Endothelial cell of hepatic sinusoid (primary cell): Measurements from ENCODE around the gene TMEM144.
"Not testable (repeated sequence)": the region's sequence is repeated elsewhere in the genome, so short reads cannot be mapped to it uniquely, and the experiment has no call there.

Experiments used
- in situ Hi-C: cut with HindIII; loops from 2 replicates; pipeline ENCODE4 v1.10.0; 2017; ENCODE audit warnings: low sequenced_read_pairs

Gene TMEM144

DNA sequence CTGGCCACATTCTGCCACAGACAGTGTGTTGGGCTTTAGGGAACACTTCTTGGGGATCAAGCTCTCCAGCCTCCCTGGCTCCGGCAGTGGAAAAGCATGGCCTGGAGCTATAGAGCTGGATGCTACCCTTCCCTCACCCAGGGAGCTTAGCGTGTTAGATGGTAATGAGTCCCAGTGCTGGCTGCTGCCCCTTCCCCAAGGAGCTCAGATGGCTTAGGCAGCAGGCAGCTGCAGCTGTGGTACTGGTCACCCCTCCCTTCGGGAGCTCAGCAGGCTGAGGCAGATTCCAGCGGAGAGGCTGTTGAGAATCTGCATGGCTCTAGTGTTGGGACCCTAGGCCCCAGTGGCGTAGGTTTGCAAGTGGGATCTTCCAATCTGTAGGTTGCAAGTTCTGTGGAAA lies 19.5 kb downstream of the TMEM144 start:
- in situ Hi-C loops, result no loop called here

DNA sequence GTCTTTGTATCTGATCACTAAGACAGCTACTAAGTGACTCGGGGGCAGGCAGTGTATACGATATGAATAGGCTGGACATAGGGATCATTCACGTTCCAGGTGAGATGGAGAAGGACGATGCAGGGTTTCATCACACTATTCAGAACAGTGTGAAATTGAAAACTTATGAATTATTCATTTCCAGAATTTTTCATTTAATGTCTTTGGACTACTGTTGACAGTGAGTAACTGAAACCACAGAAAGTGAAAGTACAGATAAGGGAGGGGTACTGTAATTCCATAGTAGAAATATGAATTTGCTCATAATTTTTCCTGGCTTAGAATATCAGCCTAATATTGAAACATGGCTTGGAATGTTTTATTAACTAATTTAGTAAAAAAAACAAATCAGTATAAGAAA lies 24.4 kb downstream of the TMEM144 start:
- in situ Hi-C loops, result no loop called here

DNA sequence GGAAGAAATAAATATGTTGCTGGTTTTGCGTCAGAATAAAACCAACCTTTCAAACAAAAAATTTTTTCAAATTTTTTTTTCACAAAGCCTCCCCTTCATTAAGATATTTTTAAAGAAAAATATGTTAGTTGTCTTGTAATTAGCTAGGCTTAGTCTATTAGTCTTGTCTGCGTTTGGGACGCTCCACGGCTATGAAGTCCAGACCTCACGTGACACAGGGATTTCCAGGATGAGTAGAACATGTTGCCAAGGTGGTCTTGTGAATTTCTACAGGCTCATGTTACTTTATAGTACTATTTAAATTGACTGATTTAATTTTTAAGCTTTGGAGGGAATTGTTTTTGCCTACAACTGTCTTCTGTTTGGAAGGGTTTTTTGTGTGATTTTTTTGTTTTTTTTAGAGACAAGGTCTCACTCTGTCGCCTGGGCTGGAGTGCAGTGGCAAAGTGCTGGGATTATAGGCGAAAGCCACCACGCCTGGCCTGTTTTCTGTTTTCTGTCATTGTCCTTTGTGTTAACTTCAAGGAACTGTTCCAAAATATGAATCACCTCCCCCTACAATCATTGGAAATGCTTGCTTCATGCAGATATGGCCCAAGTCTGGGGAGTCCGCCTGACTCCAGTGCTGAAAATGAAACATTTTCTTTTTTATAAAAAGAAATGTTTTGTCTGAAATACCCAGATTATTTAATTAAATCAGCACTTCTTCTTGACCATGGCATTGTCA lies 26.2 kb downstream of the TMEM144 start:
- in situ Hi-C loops, result no loop called here

DNA sequence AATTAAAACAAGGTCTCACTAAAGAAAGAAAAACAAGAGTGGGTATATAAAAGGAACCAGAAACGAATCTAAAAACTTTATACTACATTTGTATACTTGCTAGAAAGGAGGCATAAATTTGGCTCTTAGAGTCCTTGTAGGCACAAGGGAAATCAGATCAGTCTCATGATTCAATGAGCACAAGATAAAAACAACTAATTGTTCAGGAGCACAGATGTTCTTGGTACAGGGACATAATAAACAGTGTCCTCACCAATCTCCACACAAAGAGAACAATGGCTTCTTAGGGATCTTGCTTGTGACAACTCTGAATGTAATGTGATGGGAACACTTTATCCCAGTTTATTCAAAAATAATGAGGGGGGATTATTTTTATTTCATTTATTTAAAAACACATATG lies 28.3 kb downstream of the TMEM144 start:
- in situ Hi-C loops, result no loop called here

DNA sequence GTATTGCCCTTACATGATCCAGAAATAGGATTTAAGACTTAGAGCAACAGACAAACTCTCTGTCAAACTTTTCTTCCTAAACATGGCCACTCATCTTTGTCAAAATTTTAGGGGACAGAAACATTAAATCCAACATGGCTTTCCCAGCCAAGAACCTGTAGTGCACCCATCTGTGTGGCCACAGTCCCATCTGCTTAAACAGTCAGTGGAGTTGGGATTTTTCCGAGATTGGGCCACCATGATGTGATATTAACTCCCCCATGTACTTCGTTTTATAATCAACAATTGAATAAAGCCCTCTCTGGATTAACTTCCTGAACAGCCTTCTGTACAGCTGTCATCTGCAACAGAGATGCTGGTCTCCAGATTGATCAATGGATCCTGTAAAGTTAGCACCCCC lies 28.9 kb downstream of the TMEM144 start:
- in situ Hi-C loops, result no loop called here

DNA sequence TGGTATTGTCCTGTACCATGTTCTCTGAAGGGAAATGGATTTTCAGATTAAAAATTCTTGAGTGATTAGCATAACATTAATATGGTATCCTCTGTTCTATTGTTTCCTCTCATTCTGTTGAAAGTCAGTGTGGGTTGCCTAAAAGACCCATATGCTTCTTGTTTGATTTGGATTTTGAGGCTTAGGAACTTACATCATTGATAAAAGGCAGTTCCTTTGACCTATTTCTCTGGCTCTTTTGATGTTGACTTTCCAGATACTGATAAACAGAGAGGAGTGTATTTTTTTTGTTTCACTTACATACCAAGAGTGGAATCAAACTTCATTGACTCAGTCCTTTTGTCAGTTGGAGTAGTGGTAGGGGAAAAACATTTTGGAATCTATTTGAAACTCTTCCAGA lies 32.8 kb downstream of the TMEM144 start:
- in situ Hi-C loops, result no loop called here

DNA sequence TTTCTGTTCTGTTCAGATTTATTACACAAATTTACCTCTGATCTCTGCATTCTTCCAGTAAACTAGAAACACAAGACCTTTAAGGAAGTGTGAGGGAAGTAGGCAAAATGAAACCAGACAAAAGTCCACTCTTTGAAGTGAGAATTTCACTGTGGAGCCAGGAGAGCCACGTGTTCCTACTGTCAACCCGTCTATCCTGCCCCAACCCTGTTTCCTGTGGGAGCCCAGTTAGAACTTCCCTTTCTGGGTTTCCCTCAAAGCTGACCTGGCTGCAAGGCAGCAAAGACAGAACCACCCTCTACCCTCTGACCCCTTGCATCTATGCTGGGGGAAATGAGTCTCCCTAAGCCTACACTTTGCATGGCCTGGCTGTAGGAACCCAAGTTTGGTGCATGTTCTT lies 40.0 kb downstream of the TMEM144 start:
- in situ Hi-C loops, result loop anchor here (10.0 kb wide), 1 partner anchor 374 kb away; no protein-coding TSS in a partner anchor

DNA sequence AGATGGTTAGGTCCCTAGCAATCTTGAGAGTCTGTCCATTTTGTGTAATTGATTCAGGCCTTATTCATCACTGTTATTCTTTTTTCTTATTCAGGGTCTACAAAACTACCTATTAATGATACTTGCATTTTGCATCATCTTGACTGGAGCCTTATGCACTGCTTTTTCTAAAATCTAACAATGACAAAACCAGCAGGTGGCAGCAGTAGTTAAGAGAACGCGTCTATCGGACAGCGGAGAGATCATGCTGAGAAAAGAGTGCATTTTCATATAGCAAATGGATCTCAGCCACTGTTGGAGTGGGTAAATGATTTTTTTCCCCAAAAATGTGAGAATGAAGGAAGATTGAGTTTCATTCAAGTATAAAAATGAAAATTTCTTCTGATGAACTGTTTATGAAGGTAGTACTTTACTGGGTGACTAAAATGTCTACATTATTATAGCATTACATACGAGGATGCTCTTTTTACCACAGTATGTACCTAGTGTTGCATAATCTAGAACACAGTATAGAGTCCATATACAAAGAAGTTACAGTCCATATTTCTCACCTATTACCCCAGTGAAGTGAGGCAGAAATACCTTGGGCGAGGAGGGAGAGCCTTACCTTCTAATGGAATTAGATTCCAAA lies 43.2 kb downstream of the TMEM144 start:
- in situ Hi-C loops, result loop anchor here (10.0 kb wide), 1 partner anchor 371 kb away; no protein-coding TSS in a partner anchor

DNA sequence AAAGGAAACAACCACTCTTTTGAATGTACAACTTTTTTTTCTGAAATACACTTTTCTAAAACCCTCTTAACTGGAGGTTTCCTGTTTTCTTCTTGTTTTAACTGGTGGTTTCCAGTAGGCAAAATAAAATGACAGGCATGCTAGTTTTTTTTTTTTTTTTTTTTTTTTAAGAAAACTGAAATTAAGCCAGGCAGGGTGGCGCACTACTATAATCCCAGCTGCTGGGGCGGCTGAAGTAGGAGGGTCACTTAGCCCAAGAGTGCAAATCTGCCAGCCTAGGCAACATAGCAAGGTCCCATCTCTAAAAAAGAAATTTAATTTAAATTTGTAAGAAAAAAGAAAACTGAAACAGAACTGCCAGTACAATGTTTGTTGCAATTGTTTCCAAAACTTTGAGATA lies 44.0 kb downstream of the TMEM144 start:
- in situ Hi-C loops, result loop anchor here (10.0 kb wide), 1 partner anchor 371 kb away; no protein-coding TSS in a partner anchor

DNA sequence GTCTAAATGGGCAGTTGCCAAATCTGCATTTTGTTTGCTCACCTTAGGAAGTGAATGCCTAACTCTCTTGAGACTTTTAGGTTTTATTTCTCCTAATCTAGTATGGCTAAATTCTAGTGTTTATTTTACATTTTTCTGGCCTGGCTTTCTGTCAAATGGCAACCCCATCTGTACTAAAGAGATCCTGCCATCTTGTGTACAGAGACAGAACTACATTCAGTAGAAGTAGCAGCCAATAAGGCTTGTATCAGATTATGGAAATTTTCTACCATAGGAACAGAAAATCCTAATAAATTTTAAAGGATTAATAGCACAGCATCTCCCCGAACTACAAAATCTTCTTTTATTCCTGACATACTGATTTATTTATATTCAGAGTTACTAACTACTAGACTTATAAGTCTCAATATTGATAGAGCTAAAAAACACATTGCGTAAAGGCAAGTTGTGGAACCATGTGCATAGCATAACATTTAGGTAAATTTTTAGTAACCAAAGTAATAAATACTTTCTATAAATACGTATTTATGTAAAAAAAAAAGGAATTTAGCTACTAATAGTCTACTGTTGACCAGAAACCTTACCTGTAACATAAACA lies 45.5 kb downstream of the TMEM144 start:
- in situ Hi-C loops, result loop anchor here (10.0 kb wide), 1 partner anchor 369 kb away; no protein-coding TSS in a partner anchor

DNA sequence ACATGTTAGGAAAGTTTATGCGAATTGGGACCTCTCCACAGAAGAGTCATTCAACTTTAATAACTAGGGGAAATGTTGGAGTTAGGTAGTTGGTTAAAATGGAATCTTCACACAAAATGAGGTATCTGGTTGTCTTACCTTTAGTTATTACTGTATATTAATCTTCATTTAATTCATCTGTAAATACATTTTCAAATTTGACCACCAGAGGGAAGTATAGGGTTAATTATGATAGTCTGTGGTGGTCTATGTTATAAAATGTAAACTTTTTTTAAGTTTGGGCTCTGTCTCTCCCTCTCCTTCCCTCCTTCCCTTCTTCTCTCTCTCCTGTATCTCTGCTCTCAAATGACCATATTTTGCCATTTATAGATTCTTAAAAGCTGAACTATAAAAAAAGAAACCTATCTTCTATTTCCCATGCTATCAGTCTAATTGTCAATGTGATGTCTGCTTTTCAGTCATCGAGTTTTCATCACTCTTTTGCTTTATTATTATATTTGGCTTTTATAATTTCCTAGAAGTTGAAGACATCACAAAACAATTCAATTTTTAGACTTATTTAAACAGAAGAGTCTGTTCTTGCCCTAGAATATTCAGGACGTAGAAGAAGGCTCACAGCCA lies 49.8 kb downstream of the TMEM144 start:
- in situ Hi-C loops, result loop anchor here (10.0 kb wide), 1 partner anchor 365 kb away; no protein-coding TSS in a partner anchor

DNA sequence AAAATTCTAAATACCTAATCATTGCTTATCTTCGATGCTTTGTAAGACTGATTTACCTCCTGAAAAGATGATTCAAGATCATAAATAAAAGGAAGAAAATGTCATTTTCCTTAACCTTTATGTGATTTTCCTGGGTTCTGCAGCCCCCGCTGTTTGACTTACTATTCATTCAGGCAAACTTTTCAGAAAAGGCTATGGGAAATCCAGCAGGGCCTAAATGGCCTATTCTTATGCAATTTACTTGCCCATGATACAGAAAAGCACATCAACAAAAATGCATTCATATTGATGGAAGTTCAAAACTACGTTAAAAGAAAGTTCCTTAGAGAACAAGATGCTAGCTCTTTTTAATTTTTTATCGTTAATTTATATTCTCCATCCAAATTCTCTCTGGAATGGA lies 51.2 kb downstream of the TMEM144 start:
- in situ Hi-C loops, result no loop called here

DNA sequence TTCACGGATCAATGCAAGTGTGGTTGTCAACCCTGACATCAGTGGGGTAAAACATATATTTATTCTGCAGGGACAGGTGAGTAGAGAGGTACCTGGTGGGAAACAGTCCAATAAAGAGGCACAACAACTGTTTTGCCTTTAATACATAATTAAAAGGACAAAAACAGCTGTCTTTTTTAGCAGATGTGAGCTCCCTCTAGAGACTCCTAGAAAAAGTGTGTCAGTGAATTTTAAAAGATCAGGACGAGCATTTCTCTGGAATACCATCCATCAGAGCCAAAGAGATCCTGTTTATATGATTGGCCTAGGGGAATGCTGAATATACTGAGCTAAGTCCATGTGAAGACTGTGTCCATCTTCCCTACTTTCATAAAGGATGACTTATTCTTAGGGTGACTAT lies 58.3 kb downstream of the TMEM144 start:
- in situ Hi-C loops, result no loop called here

DNA sequence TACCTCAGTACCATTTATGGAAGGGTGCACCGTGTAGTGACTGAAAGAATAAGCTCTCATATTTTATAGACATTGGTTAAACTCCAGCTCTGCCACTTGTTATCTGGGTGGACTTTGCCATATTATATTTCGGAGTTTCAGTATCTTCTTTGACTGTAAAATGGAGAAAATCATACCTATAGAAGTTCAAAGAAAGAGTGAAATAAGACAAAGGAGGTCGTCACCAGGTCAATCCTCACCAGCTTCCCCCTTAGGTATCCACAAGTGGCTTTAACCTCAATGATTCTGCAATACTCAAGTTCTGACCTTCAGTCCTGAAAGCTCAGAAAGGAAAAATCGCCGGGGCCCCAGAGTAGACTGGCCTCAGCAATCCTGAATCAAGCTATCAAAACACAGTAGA lies 64.3 kb downstream of the TMEM144 start:
- in situ Hi-C loops, result no loop called here

DNA sequence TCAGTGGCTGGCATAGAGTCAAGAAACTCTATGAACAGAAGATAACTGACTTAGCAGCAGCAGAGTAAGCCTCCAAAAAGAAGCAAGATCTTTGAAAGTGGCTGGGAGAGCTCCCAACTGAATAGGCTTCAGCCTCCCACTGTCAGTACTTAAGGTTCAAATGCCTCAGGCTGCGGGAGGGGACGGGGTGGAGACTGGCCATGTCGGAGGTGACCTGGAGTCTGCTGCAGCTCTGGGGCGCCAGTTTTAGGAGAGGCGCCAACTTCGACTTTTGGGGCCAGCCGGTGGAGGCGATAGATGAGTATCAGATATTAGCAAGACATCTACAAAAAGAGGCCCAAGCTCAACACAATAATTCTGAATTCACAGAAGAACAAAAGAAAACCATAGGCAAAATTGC lies 67.3 kb downstream of the TMEM144 start:
- in situ Hi-C loops, result no loop called here

DNA sequence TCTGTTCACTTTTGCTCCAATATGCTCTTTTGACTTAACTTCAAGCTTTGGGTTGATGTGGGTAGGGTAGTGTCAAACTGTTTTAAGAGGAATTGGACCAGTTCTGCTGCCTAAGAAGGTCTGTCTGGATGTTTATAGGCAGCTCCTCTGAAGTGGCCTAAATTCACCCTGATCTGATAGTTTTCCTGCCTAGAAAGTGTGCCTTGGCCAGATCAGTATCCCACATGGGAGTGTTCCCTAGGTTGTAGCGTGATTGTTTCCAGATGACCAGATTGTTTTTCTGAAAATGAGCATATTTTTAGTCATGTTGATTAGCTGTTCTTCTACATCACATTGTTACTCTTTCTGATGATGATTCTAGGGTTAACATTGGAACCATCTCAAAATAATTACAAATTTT lies 68.8 kb downstream of the TMEM144 start:
- in situ Hi-C loops, result not testable (repeated sequence)

DNA sequence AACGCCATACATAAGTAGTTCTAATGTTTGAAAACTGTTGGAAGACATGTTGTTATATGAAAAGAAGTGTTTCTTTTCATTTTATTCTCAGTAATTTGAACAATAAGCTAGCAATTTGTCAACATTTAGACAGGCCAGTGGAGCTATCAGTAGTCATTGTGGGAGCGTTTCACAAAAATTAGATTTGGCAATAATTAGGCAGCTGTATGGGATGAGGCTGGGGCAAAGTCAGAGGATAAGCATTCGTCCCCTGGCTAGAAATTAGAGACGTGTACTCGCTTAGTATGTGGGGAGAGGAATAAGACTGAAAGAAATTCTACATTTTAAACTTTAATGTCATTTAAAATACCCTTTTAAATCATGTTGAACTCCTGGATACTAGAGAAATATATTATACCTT lies 70.6 kb downstream of the TMEM144 start:
- in situ Hi-C loops, result no loop called here

DNA sequence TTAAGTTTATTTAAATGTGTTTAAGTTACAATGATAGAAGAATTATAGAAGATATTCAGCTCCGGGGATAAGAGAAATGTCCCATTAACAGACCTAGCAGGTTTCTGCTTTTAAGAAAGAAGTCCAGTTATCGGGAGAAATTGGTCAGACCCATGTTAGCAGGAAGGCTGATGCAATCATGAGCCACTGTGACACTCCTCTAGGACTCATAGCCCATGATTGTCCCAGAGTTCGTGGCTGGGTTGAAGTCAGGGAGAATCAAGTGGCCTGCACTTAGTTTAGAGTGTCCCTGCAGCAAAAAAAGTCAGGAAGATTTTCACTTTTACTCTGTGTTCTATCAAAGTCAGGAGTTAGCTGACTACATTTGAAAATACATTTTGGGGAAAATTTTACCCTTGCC lies 72.0 kb downstream of the TMEM144 start:
- in situ Hi-C loops, result no loop called here

DNA sequence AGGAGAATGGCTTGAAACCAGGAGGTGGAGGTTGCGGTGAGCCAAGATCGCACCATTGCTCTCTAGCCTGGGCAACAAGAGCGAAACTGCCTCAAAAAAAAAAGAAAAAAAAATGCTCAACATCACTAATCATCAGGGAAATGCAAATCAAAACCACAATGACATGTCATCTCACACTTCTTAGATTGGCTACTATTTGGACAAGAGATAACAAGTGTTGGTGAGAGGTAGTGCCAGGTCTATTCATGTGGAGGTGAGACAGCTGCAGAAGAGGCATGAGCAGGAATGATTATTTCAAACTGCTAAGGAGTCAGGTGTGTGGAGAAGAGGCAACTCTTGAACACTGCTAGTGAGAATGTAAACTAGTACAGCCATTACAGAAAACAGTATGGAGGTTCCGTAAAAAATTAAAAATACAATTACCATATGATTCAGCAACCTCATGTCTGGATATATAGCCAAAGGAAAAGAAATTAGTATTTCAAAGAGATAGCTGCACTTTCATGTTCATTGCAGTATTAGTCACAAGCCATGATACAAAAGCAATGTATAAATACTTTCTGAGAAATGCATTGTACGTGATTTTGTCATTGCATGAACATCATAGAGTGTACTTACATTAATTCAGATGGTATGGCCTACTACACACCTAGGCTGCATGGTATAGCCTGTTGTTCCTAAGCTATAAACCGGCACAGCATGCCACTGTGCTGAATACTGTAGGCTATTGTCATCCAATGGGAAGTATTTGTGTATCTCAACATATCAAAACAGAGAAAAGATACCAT lies 75.3 kb downstream of the TMEM144 start:
- in situ Hi-C loops, result no loop called here

DNA sequence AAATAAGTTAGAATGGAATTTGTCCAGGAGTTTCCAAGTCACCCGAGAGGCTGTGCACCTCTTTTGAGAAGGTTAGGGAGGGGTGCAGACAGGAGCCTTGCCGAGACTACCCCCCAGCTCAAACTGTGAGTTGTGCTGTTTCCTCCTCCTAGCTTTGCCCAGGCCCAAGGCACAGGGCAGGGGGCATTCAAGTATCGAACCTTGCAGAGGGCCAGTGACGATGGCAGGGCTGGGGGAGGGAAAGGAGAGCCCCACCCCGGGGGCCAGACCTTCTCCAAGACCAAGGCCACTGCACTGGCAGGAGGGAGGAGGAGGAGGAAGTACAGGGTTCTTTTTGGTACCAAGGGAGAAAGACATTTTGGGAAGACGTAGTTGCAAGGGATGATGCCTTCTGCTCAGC lies 80.6 kb downstream of the TMEM144 start:
- in situ Hi-C loops, result no loop called here
